Gastroesophageal sphincter (tissue), 4 donors: Measurements from ENCODE around the gene OCA2. TPM values are rescaled to one million over a fixed set of nuclear protein-coding genes. Genes with fewer than 3 reads are reported as not detected.

Experiments
- ATAC-seq: fragments of 150-250 bp; one replicate; pipeline ENCODE4 v1.9.1; 2016; ENCODE audit warnings: mild to moderate bottlenecking, moderate library complexity
- H3K27ac ChIP-seq, 4 donors: fragments of 200-600 bp; sonication (generic) in 3 of 4; 1 replicate in 3 of 4; 2 replicates in 1 of 4; pipeline ENCODE4 v1.5.1; 2016 to 2019
- H3K27me3 ChIP-seq: fragments of 200-600 bp; sonication (generic); one replicate; pipeline ENCODE4 v1.5.1; 2019
- H3K36me3 ChIP-seq, 2 donors: fragments of 200-600 bp; sonication (generic); one replicate each; pipeline ENCODE4 v1.5.1; 2019; ENCODE audit warnings: control low read depth in 1 of 2
- H3K4me1 ChIP-seq, 3 donors: fragments of 200-600 bp; sonication (generic); 1 replicate in 2 of 3; 2 replicates in 1 of 3; pipeline ENCODE4 v1.5.1; 2016 to 2019; ENCODE audit warnings: control low read depth in 2 of 3
- H3K4me3 ChIP-seq, 2 donors: fragments of 200-600 bp; sonication (generic); one replicate each; pipeline ENCODE4 v1.5.1; 2019; ENCODE audit warnings: mild to moderate bottlenecking in 1 of 2, moderate library complexity in 1 of 2
- H3K9me3 ChIP-seq, 3 donors: fragments of 200-600 bp; sonication (generic); one replicate each; pipeline ENCODE4 v1.5.1; 2017 to 2019; ENCODE audit warnings: control low read depth in 2 of 3
- EP300 ChIP-seq: sonication (generic); formaldehyde crosslinking; IDR thresholded peaks from one replicate; pipeline ENCODE4 v1.6.1; 2017; ENCODE audit warnings: antibody characterized with exemption, mild to moderate bottlenecking
- POLR2A ChIP-seq, 2 donors: fragments of 450-650 bp; IDR thresholded peaks; one replicate each; pipeline ENCODE4 v1.6.1; 2017; ENCODE audit warnings: antibody characterized with exemption in 2 of 2, mild to moderate bottlenecking in 2 of 2, moderate library complexity in 1 of 2
- POLR2AphosphoS5 ChIP-seq: sonication (generic); formaldehyde crosslinking; IDR thresholded peaks from one replicate; pipeline ENCODE4 v1.6.1; 2017; ENCODE audit warnings: antibody characterized with exemption
- WGBS, 2 donors: methylation state at CpG; one replicate each; pipeline ENCODE4 v1.1.5; 2018; ENCODE audit warnings: low coverage in 1 of 2; 5-methylcytosine and 5-hydroxymethylcytosine counted together
- total RNA-seq, 4 donors: library from RNA; depleted of rRNA; stranded (reverse); fragments of >200 nt; gene quantifications; one replicate each; pipeline ENCODE4 v1.1.0, GENCODE V29; 2016
- TF ChIP-seq, protein P1 (sequence below), 4 experiments: fragments of 200-600 bp in 2 of 4; fragments of 450-650 bp in 2 of 4; sonication (generic) in 1 of 4; IDR thresholded peaks; one replicate each; pipeline ENCODE4 v1.5.1; 2017 to 2019; ENCODE audit warnings: antibody characterized with exemption in 4 of 4, mild to moderate bottlenecking in 2 of 4, moderate library complexity in 2 of 4

OCA2 gene
- total RNA-seq, 4 donors from 2014 or later, result 0.40 to 2.0 (median 1.1) TPM; not detected in 1

GRCh38 chr15:28084547-28084946 lies 14.6 kb downstream of the OCA2 start:
- no peak for ATAC-seq
- TF ChIP-seq POLR2A (IDR thresholded peaks at IDR 0.05), result no peak
- TF ChIP-seq, protein P1, sequence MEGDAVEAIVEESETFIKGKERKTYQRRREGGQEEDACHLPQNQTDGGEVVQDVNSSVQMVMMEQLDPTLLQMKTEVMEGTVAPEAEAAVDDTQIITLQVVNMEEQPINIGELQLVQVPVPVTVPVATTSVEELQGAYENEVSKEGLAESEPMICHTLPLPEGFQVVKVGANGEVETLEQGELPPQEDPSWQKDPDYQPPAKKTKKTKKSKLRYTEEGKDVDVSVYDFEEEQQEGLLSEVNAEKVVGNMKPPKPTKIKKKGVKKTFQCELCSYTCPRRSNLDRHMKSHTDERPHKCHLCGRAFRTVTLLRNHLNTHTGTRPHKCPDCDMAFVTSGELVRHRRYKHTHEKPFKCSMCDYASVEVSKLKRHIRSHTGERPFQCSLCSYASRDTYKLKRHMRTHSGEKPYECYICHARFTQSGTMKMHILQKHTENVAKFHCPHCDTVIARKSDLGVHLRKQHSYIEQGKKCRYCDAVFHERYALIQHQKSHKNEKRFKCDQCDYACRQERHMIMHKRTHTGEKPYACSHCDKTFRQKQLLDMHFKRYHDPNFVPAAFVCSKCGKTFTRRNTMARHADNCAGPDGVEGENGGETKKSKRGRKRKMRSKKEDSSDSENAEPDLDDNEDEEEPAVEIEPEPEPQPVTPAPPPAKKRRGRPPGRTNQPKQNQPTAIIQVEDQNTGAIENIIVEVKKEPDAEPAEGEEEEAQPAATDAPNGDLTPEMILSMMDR (IDR thresholded peaks at IDR 0.05), result no peak
- Histone ChIP-seq H3K36me3 (no peaks in the 10 kb centered on the region), H3K4me3 (no peak overlapping the region), H3K4me1 (no peaks in the 10 kb centered on the region), H3K9me3 (peaks cover 0 to 15% (median 0%) of the 10 kb centered on the region in 3 donors), H3K27me3 (no peaks in the 10 kb centered on the region), H3K27ac (no peak overlapping the region)
- WGBS, 2 donors, result 71% methylated on average over 3 of the region's 3 CpGs; no CpG with 5 or more reads in 1 of the 2 donors

- Histone ChIP-seq H3K4me1 (no peaks in the 10 kb centered on the region), H3K27me3 (no peaks in the 10 kb centered on the region), H3K36me3 (no peaks in the 10 kb centered on the region), H3K27ac (no peak overlapping the region), H3K9me3 (peaks cover 0 to 5% (median 0%) of the 10 kb centered on the region in 3 donors), H3K4me3 (no peak overlapping the region)
- TF ChIP-seq POLR2A (IDR thresholded peaks at IDR 0.05), result no peak
- TF ChIP-seq POLR2AphosphoS5, result no peak
- TF ChIP-seq EP300, result no peak
- TF ChIP-seq, protein P1 (IDR thresholded peaks at IDR 0.05), result no peak
- 60 to 76% methylated on average over 6 to 11 of the region's 11 CpGs for WGBS, 2 donors
- no peak for ATAC-seq
Observed at GRCh38 chr15:28082891-28083684, 16.0 kb downstream of the OCA2 start.

DNA sequence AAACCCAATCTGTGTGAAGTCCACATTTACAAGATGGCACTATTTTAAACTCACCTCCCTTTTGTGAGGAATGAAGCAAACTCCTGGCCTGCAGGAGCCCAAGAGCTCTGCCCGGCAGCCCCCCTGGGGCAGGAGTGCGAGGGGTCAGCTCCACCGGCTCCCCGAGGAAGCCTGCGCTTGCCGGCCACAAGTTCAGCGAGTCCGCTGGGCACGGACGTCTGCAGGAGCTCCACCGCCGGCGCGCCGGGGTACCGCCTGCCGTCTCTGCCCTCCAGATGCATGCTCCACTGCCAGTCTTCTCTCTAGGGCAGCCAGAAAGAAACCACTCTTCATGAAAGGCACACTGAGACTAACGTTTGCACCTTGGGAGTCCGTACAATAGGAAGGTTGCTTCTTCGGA lies 17.5 kb downstream of the OCA2 start:
- ATAC-seq, result no peak
- no peak overlapping the region for H3K4me3 ChIP-seq
- WGBS, 2 donors, result 100% methylated on average over 1 to 12 of the region's 20 CpGs
- H3K36me3 ChIP-seq, result no peaks in the 10 kb centered on the region
- no peak overlapping the region for H3K27ac ChIP-seq
- TF ChIP-seq, protein P1 (IDR thresholded peaks at IDR 0.05), result no peak
- H3K27me3 ChIP-seq, result no peaks in the 10 kb centered on the region
- no peaks in the 10 kb centered on the region for H3K4me1 ChIP-seq
- H3K9me3 ChIP-seq, result peaks cover 0 to 5% (median 0%) of the 10 kb centered on the region in 3 donors

- whole genome bisulfite sequencing, 2 donors, result 34 to 48% methylated on average over 7 to 8 of the region's 8 CpGs
- no peak for TF ChIP-seq EP300
- no peak for TF ChIP-seq POLR2A (IDR thresholded peaks at IDR 0.05)
- no peak for TF ChIP-seq POLR2AphosphoS5
- TF ChIP-seq, protein P1 (IDR thresholded peaks at IDR 0.05), result no peak
Observed at GRCh38 chr15:28080386-28080785, 18.7 kb downstream of the OCA2 start.

GRCh38 chr15:28079313-28079969 lies 19.7 kb downstream of the OCA2 start:
- no peak for ATAC-seq
- Histone ChIP-seq H3K9me3 (peaks cover 0 to 3% (median 0%) of the 10 kb centered on the region in 3 donors), H3K4me3 (no peak overlapping the region), H3K4me1 (no peaks in the 10 kb centered on the region), H3K36me3 (no peaks in the 10 kb centered on the region), H3K27ac (no peak overlapping the region), H3K27me3 (no peaks in the 10 kb centered on the region)
- TF ChIP-seq EP300 (no peak), POLR2A (IDR thresholded peaks at IDR 0.05) (no peak), POLR2AphosphoS5 (no peak)
- TF ChIP-seq, protein P1 (IDR thresholded peaks at IDR 0.05), result no peak
- WGBS, 2 donors, result 80 to 86% methylated on average over 1 of the region's 9 CpGs

More at GRCh38 chr15:28080386-28080785, 18.7 kb downstream of the OCA2 start:
- Histone ChIP-seq H3K4me1 (no peaks in the 10 kb centered on the region), H3K27me3 (no peaks in the 10 kb centered on the region), H3K27ac (no peak overlapping the region), H3K4me3 (no peak overlapping the region), H3K9me3 (peaks cover 0 to 5% (median 0%) of the 10 kb centered on the region in 3 donors), H3K36me3 (no peaks in the 10 kb centered on the region)
- ATAC-seq, result no peak
